Measurements from ENCODE around the gene MACROD2. TPM values are rescaled to one million over a fixed set of nuclear protein-coding genes. Genes with fewer than 3 reads are reported as not detected.

The MACROD2 gene
- polyA plus RNA-seq, 1 donor (not counting 4 experiments of a cell fraction or from before 2014, with no cell fraction given): 0.71 TPM

DNA sequence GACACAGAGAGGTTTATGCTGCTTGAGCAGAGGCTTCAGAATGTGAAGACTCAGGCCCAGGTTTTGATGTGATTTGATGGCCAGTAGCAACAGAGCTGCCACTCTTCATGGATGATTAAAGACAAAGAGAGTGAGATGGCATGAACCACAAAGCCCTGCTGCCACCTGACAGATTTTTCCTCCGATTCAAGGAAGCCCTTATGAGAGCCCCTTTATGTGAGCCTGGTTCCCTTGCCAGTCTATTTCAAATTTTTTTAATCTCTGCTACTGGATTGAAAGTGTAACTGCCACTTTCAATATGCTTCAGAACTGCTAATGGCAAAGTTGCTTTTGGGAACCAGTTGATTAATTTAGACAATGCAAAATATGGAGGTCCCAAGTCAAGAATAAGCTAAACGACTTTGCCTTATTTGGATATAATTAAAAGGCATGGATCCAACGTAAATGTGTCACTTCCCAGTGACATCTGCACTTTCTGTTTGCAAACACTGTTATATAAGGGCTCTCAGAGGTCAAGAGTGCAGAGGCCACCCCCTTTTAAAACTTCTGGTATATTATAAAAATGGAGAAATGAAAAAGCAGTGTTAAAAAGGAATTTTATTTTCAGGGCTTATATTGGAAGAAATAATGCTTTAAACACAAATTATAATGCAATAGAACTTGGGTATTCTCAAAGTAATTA, 581.0 kb downstream of the MACROD2 start:
- H3K4me3 ChIP-seq (ENCODE audit: control insufficient read depth in 2 of 3, extremely low read depth in 1 of 3, insufficient read depth in 2 of 3, low read depth in 1 of 3, low read length in 3 of 3): no peak overlapping the region
- dilution Hi-C loops (cut with MboI; ENCODE audit: extremely low pct_ligation_motif_present, low sequenced_read_pairs): no loop called here
- H3K9me1 ChIP-seq (ENCODE audit: control insufficient read depth, extremely low read depth, insufficient read depth, low read length): no peaks in the 10 kb centered on the region
- no peak for TF ChIP-seq EZH2 (IDR thresholded peaks at IDR 0.05; ENCODE audit: low read length)
- no peaks in the 10 kb centered on the region for H3K36me3 ChIP-seq (ENCODE audit: control insufficient read depth in 2 of 2, extremely low read depth in 1 of 2, insufficient read depth in 2 of 2, low read length in 2 of 2)
- H3K4me2 ChIP-seq (ENCODE audit: control insufficient read depth, extremely low read depth, insufficient read depth, low read depth, low read length): no peak overlapping the region
- FAIRE-seq (no peak), DNase-seq (ENCODE audit: low read depth, low spot score) (no peak)
- no peaks in the 10 kb centered on the region for H3K79me2 ChIP-seq (ENCODE audit: control insufficient read depth, insufficient read depth, low read length)
- H3K9ac ChIP-seq (ENCODE audit: control insufficient read depth, extremely low read depth, insufficient read depth, low read length): no peak overlapping the region
- H3K27me3 ChIP-seq (ENCODE audit: control insufficient read depth, extremely low read depth, insufficient read depth, low read length): no peaks in the 10 kb centered on the region
- no peaks in the 10 kb centered on the region for H3K9me3 ChIP-seq (ENCODE audit: control insufficient read depth, low read depth, low read length)
- no peak overlapping the region for H3K27ac ChIP-seq (ENCODE audit: control insufficient read depth, insufficient read depth, low read length)
- H2AFZ ChIP-seq (ENCODE audit: control insufficient read depth, low read length): no peak overlapping the region
- H3K4me1 ChIP-seq (ENCODE audit: control insufficient read depth, extremely low read depth, insufficient read depth, low read length): no peaks in the 10 kb centered on the region
- no peaks in the 10 kb centered on the region for H4K20me1 ChIP-seq (ENCODE audit: control insufficient read depth, extremely low read depth, insufficient read depth, low read length)

DNA sequence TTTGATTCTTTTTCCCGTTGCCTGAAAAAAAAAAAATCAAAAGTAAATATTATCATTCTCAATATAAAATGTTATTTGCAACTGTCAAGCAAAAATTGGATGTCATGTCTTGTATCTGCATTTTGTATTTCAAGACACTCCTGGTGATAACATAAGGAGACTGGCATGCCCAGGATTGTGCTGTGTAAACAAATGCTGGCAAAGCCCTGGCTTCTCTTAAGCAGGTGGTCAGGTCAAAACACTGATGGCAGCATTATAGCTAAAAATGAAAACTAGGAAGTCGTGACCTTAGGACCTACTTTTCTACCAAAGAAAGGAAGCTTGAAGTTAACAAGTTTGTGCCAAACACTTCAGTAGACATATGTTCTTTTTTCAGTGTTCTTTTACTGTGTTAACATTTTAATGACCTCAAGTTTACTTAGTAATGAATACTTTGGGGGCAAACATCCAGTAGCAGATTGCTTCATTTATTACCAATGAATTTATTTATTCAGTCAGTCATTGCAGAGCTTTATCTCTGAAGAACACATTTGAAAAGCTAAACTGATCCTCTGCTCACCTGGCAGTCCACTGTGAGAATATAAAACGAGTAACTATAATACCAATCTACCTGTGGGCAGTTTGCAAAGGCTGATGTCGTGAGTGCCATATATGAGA, 585.2 kb downstream of the MACROD2 start:
- Histone ChIP-seq H3K4me1 (ENCODE audit: control insufficient read depth, extremely low read depth, insufficient read depth, low read length) (peaks cover 17% of the 10 kb centered on the region), H4K20me1 (ENCODE audit: control insufficient read depth, extremely low read depth, insufficient read depth, low read length) (no peaks in the 10 kb centered on the region), H3K4me3 (ENCODE audit: control insufficient read depth in 2 of 3, extremely low read depth in 1 of 3, insufficient read depth in 2 of 3, low read depth in 1 of 3, low read length in 3 of 3) (no peak overlapping the region), H3K27ac (ENCODE audit: control insufficient read depth, insufficient read depth, low read length) (no peak overlapping the region), H2AFZ (ENCODE audit: control insufficient read depth, low read length) (no peak overlapping the region), H3K4me2 (ENCODE audit: control insufficient read depth, extremely low read depth, insufficient read depth, low read depth, low read length) (no peak overlapping the region), H3K9me3 (ENCODE audit: control insufficient read depth, low read depth, low read length) (no peaks in the 10 kb centered on the region), H3K27me3 (ENCODE audit: control insufficient read depth, extremely low read depth, insufficient read depth, low read length) (no peaks in the 10 kb centered on the region), H3K9me1 (ENCODE audit: control insufficient read depth, extremely low read depth, insufficient read depth, low read length) (peaks cover 3% of the 10 kb centered on the region), H3K79me2 (ENCODE audit: control insufficient read depth, insufficient read depth, low read length) (no peaks in the 10 kb centered on the region), H3K36me3 (ENCODE audit: control insufficient read depth in 2 of 2, extremely low read depth in 1 of 2, insufficient read depth in 2 of 2, low read length in 2 of 2) (no peaks in the 10 kb centered on the region), H3K9ac (ENCODE audit: control insufficient read depth, extremely low read depth, insufficient read depth, low read length) (no peak overlapping the region)
- no peak for TF ChIP-seq EZH2 (IDR thresholded peaks at IDR 0.05; ENCODE audit: low read length)
- TF ChIP-seq, protein P1, sequence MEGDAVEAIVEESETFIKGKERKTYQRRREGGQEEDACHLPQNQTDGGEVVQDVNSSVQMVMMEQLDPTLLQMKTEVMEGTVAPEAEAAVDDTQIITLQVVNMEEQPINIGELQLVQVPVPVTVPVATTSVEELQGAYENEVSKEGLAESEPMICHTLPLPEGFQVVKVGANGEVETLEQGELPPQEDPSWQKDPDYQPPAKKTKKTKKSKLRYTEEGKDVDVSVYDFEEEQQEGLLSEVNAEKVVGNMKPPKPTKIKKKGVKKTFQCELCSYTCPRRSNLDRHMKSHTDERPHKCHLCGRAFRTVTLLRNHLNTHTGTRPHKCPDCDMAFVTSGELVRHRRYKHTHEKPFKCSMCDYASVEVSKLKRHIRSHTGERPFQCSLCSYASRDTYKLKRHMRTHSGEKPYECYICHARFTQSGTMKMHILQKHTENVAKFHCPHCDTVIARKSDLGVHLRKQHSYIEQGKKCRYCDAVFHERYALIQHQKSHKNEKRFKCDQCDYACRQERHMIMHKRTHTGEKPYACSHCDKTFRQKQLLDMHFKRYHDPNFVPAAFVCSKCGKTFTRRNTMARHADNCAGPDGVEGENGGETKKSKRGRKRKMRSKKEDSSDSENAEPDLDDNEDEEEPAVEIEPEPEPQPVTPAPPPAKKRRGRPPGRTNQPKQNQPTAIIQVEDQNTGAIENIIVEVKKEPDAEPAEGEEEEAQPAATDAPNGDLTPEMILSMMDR (optimal IDR thresholded peaks at IDR 0.05 in 1 of 3, IDR thresholded peaks at IDR 0.05 in 1 of 3, conservative IDR thresholded peaks at IDR 0.05 in 1 of 3; ENCODE audit: extremely low read depth in 1 of 3, insufficient read depth in 2 of 3, low read length in 3 of 3): no peak
- dilution Hi-C loops (cut with MboI; ENCODE audit: extremely low pct_ligation_motif_present, low sequenced_read_pairs): no loop called here
- no peak for DNase-seq (ENCODE audit: low read depth, low spot score)
- no peak for FAIRE-seq
